HG03520 (cell line): Measurements from ENCODE around the gene RNF151.

Experiments used
- ATAC-seq: cut with Tn5 transposase; IDR thresholded peaks from one replicate; pipeline ENCODE4 v1.9.1; 2021; ENCODE audit warnings: mild to moderate bottlenecking, moderate library complexity; ENCODE audit not compliant: unreplicated experiment

The RNF151 gene

DNA sequence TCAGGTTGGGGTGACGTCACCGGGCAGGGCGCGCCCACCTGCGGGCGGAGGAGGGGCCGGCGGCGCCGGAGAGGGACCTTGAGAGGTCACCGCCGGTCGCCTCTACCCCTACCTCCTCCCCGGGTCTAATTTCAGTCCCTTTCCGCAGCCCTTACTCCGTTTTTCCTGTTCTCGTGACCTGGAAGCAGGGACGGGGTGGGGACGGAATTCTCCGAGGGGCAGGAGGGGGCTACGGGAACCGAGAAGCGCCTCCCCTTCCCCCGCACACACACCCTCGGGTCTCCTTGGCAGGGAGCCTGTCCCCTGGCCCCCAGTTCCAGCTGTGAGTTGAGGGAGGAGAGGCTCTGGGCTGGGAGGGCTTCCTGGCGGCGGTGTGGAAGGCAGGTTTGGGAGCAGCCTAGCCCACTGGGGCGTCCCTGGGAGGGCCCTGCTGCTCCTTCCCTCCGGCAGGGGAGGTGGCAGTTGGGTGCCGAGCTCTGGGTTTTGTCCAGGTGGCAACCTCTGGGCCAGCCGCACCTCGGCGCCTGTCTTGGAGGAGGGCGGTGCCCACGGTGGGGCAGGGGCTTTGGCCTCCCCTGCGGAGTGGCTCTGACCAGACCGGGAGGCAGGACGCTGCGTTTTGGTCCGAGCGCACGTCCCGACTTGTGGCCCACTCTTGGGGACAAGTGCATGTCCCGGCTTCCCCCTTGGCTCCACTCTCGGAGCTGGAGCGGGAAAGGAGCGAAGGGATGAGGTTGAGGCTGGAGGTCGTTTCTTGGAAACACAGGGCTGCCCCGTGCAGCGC lies 23.9 kb downstream of the RNF151 start:
- no peak for ATAC-seq

DNA sequence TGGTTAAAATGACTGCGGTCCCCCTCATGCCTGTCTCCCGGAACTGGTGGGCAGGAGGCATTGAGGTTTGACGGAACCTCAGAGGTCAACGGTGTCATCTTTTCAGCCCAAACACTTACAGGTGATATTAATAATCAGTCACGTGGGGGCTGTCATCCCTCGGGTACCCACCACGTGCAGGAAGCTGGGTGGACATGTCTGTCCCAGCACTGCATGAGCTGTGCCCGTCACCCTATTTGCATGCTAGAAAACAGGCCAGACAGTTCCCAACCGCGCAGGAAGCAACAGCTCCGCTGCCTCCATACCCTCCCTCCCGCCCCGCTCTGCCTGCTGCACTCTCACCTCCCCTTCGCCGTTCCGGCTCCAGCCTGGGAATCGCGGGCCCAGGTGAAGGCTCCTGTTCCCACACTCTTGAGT lies 24.5 kb downstream of the RNF151 start:
- peak; percentile 36 for ATAC-seq

DNA sequence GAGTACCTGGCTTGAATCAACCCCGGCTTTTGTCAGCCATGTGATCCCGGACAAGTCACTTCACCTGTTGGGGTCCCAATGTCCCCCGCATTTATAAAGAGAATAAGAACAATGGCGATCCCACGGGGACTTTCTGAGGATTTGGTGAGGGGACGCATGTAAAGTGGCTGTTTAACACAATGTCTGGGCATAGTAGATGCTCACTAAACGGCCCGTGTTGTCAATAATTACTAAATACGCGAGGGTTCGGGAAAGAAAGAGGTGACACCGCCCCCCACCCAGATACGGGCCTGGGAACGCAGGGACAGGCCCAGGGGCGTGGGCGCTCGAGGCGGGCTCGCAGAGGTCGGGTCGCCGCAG lies 24.9 kb downstream of the RNF151 start:
- ATAC-seq: no peak

DNA sequence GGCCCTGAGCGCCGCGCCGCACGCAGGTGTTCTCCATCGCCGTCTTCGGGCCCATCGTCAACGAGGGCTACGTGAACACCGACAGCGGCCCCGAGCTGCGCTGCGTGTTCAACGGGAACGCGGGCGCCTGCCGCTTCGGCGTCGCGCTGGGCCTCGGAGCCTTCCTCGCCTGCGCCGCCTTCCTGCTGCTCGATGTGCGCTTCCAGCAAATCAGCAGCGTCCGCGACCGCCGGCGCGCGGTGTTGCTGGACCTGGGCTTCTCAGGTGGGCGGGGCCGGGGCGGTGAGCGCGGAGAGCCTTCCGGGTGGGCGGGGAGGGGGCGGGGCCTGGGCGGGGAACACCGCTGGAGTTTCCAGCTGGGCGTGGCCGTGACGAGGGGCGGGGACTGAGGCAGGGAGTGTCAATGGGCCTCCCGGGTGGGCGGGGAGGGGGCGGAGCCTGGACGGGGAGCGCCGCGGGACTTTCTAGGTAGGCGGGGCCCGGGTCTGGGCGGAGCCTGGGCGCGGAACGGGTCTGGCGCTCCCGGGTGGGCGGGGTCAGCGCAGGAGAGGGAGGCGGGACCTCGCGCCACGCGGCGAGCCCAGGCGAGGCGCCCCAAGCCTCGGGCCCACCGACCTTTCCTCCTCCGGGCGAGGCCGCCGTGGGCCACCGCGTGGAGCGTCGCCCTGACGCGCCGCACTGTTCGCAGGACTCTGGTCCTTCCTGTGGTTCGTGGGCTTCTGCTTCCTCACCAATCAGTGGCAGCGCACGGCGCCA lies 25.5 kb downstream of the RNF151 start:
- peak; percentile 52 for ATAC-seq

DNA sequence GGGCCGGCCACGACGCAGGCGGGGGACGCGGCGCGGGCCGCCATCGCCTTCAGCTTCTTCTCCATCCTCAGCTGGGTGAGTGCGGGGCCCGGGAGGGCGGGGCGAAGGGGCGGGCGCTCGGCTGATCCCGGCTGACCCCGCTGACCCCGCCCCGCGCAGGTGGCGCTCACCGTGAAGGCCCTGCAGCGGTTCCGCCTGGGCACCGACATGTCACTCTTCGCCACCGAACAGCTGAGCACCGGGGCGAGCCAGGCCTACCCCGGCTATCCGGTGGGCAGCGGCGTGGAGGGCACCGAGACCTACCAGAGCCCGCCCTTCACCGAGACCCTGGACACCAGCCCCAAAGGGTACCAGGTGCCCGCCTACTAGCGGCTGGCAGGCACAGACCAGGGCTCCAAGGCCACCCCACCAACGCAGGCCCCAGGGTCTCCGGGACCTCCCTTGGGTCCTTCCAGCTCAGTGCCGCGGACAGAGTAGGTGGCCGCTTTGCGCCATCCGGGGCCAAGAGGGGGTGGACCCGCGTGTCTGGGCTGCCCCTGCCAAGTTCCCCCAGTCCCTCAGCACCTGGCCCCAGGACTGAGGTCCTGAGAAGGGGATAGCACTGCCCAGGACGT lies 26.2 kb downstream of the RNF151 start:
- no peak for ATAC-seq

GRCh38 chr16:1993731-1994131 lies 27.1 kb downstream of the RNF151 start:
- no peak for ATAC-seq

- no peak for ATAC-seq
These were observed 31.1 kb downstream of the RNF151 start for GRCh38 chr16:1997494-1998359.

DNA sequence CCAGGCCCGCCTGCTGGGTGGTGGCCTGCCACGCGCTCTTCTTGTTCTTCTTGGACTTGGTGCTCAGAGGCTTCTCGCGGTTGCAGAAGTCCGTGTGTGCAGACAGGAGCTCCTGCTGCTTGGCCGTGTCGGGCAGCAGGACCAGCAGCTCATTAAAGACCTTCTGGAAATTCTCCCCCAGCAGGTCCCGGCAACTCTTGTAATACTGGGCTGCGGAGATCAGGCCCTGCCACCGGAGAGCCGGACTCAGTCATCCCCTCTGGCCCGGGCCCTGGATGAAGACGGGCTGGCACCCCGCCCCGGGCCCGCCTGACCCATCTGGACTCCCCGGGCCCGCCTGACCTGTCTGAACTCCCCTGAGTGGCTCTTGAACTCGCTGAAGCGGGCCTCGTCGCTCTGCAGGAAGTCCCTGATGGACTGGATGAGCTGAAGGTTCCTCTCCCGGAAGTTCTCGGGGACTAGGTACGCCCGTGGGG lies 31.7 kb downstream of the RNF151 start:
- no peak for ATAC-seq

- ATAC-seq: no peak
These were observed 32.5 kb downstream of the RNF151 start for GRCh38 chr16:1998852-1999801.

GRCh38 chr16:1999866-2000514 lies 33.3 kb downstream of the RNF151 start:
- no peak for ATAC-seq

GRCh38 chr16:2001035-2001434 lies 34.4 kb downstream of the RNF151 start:
- no peak for ATAC-seq

DNA sequence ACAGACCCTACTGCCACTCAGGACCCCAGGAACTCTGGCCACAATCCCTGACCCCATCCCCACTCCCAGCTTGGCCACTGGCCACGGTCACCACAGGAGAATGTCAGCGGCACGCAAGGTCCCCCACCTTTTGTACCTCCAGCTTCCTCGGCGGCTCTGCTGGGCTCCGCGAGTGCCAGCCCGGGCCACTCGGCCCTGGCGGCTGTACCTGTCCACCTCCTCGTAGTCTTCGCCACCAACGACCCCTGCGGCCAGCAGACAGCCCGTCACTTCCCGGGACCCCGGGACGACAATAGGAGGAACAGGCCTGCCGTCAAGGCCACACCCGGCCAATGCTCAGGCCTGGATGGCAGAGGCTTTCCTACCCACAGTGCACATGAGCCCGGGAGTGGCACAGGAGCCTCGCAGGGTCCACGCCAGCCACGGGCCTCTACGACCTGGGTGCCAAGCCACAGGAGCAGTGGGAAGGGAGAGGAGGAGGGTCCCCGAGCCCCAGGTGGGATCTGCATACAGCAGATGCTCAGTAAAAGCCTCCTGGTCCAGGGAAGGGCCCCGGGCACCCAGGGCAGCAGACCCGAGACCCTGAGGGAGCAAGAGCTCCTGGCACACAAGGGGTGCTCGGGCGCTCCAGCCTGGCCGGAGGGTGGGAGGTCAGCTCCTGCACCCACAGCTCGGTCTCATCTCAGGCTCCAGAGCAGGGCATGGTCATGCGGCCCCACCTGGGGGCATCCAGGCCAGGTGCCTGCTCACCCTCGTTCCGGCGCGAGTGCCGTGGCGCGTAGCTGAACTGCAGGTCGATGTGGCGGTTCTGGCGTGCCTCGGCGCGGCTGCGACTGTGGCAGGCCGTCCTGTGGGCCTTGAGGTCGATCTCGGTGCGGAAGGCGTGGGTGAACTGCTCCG lies 35.0 kb downstream of the RNF151 start:
- no peak for ATAC-seq

DNA sequence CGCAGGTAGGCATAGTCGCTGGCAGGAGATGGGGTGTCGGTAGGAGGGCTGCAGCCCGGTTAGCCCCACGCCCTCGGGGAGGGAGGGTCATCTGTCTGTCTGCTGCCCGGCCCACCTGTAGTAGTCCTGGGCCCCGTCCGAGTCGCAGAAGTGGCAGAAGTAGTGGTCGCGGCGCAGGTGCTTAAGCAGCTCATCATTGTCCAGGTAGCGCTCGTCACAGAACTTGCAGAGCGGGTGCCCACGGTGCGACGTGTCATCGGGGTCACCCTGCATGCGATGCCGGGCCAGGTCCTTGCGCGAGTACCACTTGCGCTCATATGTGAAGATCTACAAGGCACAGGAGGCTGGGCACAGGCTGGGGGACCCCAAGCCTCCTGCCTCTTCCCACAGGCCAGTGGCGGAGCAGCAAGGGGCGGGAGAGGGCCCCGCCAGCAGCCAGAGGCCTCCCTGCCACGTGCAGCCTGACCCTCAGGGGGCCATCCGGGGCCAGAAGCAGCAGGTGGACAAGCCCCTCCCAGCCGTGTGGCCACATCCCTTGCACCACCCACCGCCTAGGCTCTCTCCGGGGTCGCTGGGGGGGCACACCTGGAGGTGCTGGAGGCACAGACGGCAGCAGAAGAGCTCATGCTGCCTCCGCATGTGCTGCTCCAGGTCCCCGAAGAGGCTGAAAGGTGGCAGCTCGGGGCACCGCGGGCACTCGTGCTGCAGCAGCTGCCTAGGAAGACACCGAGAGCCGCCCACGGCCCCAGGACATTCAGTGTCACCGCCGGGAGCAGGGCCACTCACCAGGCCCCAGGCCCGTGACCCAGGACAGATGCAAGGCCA lies 36.0 kb downstream of the RNF151 start:
- ATAC-seq: no peak

DNA sequence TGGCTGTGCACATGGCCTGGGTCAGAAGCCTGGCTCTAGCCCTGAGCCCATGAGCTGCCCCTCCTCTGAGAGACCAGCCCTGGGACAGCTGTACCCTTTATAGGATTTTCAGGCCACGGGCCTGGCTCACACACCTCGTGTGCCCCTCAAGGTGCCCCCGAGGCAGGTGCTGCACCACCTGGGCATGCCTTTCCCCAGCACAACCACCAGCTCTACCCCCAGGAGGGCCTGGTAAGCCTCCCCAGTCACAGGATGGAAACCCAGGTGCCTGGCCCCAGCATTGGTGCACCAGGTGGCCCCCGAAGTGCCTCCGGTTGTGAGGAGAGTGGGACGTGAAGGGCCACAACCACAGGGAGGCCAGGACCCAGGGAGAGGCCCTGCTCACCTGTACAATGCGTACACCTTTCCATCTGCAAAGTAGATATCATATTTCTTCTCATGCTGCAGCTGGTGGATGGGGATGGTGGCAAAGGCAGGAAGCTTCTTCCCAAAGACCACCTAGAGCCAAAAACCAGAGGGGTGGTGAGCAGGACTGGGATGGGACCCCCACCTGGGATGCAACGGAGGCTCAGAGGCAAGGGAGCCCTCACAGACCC lies 36.7 kb downstream of the RNF151 start:
- ATAC-seq: no peak

GRCh38 chr16:2003827-2004641 lies 37.4 kb downstream of the RNF151 start:
- ATAC-seq: no peak
